Stimulated activated CD8-positive, alpha-beta memory T cell treated with anti-CD3 and anti-CD28 coated beads, Interleukin-2, amount 100 ng/mL, for 48 hours (primary cell): Measurements from ENCODE around the gene LGR6.

Source experiments
- DNase-seq, 2 donors: peaks; one replicate each; pipeline ENCODE4 v3.0.0-alpha.2; 2020; ENCODE audit warnings: low read depth in 2 of 2

LGR6 gene

DNA sequence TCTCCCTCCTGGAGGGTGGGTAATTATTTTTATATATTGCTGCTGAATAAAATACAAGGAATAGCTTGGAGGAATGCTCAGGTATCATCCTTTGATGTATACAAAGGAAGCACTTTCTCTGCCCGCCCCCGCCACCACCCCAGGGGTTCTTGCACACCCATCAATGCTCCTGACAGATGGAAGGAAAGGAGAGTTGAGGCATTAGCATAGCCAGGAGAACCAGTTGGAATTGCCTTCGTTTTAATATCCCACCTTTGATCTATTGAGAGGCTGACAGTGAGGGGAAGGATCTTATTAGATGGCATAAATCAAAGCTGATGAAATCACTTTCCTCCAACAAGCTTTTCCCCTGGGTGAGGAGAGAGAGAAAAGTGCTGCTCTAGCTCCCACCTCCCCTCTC is 71.1 kb downstream of the LGR6 start:
- no peak for DNase-seq

DNA sequence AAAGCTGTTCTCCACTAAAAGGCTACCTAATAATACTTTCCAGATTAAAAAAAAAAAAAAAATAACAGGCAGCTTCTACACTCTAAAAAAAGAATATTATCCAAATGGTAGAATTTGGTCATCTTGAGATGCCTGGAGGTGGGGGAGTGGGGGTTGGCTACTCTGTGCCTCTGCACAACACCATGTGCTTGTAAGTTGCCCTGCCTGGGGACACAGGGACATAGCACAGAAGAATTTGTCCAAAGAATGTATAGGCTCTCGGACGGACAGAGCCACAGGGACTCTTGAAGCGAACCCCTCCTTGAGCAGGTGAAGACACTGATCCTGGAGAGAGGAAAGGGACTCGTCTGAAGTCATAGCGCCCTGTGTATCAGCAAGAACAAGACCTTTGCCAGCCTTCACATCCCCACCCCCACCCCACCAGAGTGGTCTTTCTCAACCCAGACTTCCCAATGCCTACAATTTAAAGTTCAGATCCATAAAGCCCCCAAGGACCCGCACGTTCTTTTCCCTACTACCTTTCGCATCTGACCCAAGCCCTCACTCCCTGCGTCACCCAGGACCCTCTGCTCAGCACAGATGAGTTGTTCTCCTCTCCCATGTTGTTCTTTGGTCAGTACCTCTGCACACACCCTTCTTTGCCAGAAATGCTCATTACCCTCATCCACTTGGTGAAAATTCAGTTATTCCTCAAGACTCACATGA is 72.6 kb downstream of the LGR6 start:
- no peak for DNase-seq

GRCh38 chr1:202268032-202268431 is 74.4 kb downstream of the LGR6 start:
- no peak for DNase-seq

GRCh38 chr1:202268817-202269216 is 75.2 kb downstream of the LGR6 start:
- DNase-seq = no peak

GRCh38 chr1:202270871-202271326 is 77.3 kb downstream of the LGR6 start:
- DNase-seq = no peak

- no peak for DNase-seq
Observed at GRCh38 chr1:202272103-202272845, 78.7 kb downstream of the LGR6 start.

GRCh38 chr1:202274611-202275010 is 81.0 kb downstream of the LGR6 start:
- peak; percentile 25 to 27 for DNase-seq

- DNase-seq = no peak
Observed at GRCh38 chr1:202275061-202275770, 81.6 kb downstream of the LGR6 start.

DNA sequence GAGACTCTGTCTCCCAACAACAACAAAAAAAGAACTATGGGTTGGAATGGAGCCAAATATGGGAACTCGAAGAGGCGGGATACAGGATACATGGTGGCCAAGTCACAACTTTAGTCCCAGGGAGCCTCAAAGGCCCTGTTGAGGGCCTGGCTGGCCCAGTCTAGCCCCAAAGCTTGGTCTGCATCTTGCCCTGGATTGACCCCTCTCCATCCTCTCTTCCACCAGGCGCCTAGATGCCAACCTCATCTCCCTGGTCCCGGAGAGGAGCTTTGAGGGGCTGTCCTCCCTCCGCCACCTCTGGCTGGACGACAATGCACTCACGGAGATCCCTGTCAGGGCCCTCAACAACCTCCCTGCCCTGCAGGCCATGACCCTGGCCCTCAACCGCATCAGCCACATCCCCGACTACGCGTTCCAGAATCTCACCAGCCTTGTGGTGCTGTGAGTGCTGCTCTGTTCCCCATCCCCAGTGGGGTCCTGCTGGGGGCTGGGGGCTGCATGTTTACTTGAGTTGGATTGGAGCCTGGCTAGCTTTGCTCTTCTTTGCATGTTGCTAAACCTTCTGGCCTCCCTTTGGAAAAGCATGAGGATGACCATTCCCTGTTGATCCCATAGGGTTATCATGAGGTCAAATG is 82.6 kb downstream of the LGR6 start:
- DNase-seq = no peak

- DNase-seq = no peak
Observed at GRCh38 chr1:202276920-202277319, 83.3 kb downstream of the LGR6 start.

GRCh38 chr1:202278751-202279150 is 85.2 kb downstream of the LGR6 start:
- DNase-seq = no peak

- DNase-seq = no peak
Observed at GRCh38 chr1:202279806-202280205, 86.2 kb downstream of the LGR6 start.

DNA sequence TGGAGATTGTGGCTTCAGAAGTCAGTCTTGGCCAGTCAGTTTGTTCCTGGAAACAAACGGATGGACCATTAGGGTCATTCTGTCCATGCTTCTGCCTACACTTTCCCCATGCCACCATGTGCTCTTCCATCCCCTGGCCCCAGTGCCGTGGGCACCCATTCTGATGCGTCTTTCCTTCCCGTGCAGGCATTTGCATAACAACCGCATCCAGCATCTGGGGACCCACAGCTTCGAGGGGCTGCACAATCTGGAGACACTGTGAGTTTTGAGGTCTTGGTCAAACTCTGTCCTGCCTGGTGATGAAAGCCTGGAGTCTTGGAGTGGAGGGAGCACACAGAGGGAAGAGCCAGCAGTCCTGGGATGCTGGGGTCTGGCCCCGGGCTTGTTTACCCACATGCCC is 87.0 kb downstream of the LGR6 start:
- no peak for DNase-seq

DNA sequence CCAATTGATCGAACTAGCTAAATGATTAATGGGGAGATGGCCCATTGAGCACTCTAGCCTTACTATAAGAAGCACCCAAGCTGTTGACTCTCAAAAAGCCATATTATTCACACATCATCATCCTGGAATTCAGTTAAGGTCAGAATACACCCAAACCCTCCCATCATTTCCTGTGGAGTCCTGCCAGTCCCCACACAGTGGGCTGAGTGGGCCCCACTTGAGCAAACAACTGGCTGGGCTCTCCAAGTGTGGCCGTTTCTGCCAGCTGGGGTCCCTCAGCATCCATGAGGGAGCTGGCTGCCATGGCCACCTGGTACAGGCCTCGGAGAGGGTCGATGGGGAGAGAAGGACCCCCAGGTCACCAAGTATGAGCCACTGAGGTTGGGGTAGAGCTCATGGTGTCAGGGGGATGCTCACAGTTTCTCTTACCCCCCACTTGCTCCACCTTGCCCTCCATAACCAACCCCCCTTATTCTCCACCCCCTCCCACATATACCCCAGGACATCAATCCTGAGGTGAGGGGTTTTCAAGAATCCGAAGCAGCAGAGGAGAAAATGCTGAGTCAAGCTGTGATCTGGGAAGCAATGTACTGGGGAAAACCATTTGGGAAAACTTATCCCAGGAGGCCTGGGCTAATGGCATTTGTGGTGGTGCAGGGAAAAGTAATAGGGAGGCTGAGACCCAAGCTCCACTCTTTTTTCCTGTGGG is 87.9 kb downstream of the LGR6 start:
- DNase-seq = no peak

DNA sequence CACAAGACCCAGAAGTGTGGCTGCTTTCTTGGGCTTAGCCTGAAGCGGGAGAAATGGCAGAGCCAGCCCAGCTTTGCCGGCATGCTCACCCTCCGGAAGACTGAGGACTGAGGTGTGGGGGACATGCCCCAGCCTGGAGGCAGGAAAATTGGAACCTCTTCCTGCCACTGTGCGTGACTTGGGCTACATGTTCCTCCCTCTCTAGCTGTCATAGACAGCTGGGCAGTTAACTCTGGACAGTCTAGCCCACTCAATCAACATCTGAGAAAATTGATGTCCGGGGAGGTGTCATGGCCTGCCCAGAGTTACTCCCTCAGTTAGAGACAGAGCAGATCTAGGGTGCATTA is 88.4 kb downstream of the LGR6 start:
- DNase-seq = no peak

DNA sequence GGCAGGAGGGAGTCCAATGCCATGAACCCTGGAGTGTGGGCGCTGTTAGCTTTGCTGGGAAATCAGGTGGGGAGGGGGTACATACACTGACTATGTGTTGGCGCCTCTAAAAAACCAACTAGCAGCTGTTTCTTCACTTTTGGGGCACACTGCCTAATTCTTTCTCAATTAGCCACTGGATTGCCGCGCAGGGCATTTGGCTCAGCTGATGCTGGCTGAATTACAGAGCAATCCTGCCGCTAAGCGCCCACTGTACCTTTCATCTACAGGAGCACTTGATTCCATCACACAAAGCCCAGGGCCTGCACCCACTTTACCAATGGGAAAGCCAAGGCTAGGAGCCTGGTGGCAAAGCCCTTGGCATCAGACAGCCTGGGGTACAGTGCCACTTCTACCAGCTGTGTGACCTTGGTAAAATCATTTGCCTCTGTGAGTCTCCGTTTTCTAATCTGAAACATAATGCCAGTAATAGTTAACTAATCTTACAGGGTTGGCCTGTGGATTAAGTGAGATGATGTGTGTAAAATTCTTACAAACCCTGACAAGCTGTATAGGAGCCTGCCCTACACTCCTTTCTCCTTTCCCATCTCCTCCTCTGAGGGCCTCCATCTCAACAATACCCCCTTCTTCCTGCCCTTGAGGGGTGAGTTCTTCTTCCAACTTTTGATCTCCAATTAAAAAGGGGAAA is 89.1 kb downstream of the LGR6 start:
- no peak for DNase-seq

- no peak for DNase-seq
Observed at GRCh38 chr1:202283379-202283844, 89.8 kb downstream of the LGR6 start.

DNA sequence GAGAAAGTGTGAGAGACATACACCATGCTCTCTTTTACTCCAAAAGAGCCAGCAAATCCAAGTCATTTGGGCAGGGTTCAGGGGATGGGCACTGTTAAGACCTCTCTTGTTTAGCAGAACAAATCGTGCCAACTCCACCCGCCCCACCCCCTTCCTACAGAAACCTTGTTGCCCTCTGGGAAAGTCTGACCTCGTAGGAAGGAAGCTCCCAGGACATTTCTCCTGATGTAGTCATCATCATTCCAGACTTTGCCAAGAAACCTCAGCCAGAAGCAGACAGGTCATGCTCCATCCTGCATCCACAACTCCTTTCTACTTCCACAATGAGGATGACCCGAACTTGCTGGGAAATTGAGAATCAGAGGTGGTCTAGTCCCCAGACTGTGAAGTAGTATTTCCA is 90.4 kb downstream of the LGR6 start:
- no peak for DNase-seq

GRCh38 chr1:202285908-202286307 is 92.3 kb downstream of the LGR6 start:
- no peak for DNase-seq

GRCh38 chr1:202286622-202287097 is 93.1 kb downstream of the LGR6 start:
- DNase-seq = no peak

- DNase-seq = no peak
Observed at GRCh38 chr1:202287196-202287595, 93.6 kb downstream of the LGR6 start.
